ENCODE data around the gene FAM174C.
A peak's percentile ranks its signal among the peaks of the same experiment; 100 is the strongest.

FAM174C gene

GRCh38 chr19:1275260-1275975 is at the start of gene FAM174C:
FAM174C (plus strand) TSS chr19:1275530; CDS start chr19:1275550, 20 bp downstream.
- Histone ChIP-seq H3K27ac (ENCODE audit: low read depth, low read length) (peak within 1 kb of the TSS; percentile 88), H2AFZ (ENCODE audit: low read depth, low read length, severe bottlenecking) (no peak within 1 kb of the TSS), H3F3A (ENCODE audit: insufficient read depth) (peaks cover 49% of the 10 kb centered on the region), H4K20me1 (ENCODE audit: low read depth, low read length) (no peaks in the 10 kb centered on the region; the same call in 1 of the 2 replicates), H3K27me3 (ENCODE audit: low read length) (no peaks in the 10 kb centered on the region), H3K36me3 (ENCODE audit: low read length) (peaks cover 6% of the 10 kb centered on the region), H3K4me2 (ENCODE audit: low read depth, low read length, poor library complexity, severe bottlenecking) (peak within 1 kb of the TSS; percentile 81), H3K79me2 (ENCODE audit: insufficient read depth, low read length) (peaks cover 25% of the 10 kb centered on the region), H3K9me3 (ENCODE audit: insufficient read depth, low read length) (no peaks in the 10 kb centered on the region), H3K9me2 (replicated peaks; ENCODE audit: insufficient read depth, low read length) (no peaks in the 10 kb centered on the region), H3K4me3 (ENCODE audit: insufficient read depth, low read length, poor library complexity, severe bottlenecking) (peak within 1 kb of the TSS; percentile 66), H3K9ac (ENCODE audit: low read length) (peak within 1 kb of the TSS; percentile 96)
- TF ChIP-seq EZH2phosphoT487 (conservative IDR thresholded peaks at IDR 0.05; ENCODE audit: low read length) (no peak), CTCF (IDR thresholded peaks at IDR 0.05; ENCODE audit: insufficient read depth, low read length, poor library complexity, severe bottlenecking) (no peak)

- no peaks in the 10 kb centered on the region for H3F3A ChIP-seq (ENCODE audit: insufficient read depth)
- no peak overlapping the region for H2AFZ ChIP-seq (ENCODE audit: low read depth, low read length, severe bottlenecking)
- H3K36me3 ChIP-seq (ENCODE audit: low read length): no peaks in the 10 kb centered on the region
- no peak for TF ChIP-seq EZH2phosphoT487 (conservative IDR thresholded peaks at IDR 0.05; ENCODE audit: low read length)
- no peak for TF ChIP-seq CTCF (IDR thresholded peaks at IDR 0.05; ENCODE audit: insufficient read depth, low read length, poor library complexity, severe bottlenecking)
- no peak overlapping the region for H3K4me2 ChIP-seq (ENCODE audit: low read depth, low read length, poor library complexity, severe bottlenecking)
- H3K9me2 ChIP-seq (replicated peaks; ENCODE audit: insufficient read depth, low read length): no peaks in the 10 kb centered on the region
- no peak overlapping the region for H3K9ac ChIP-seq (ENCODE audit: low read length)
- no peak overlapping the region for H3K4me3 ChIP-seq (ENCODE audit: insufficient read depth, low read length, poor library complexity, severe bottlenecking)
- H3K27me3 ChIP-seq (ENCODE audit: low read length): no peaks in the 10 kb centered on the region
- H3K27ac ChIP-seq (ENCODE audit: low read depth, low read length): no peak overlapping the region
- no peaks in the 10 kb centered on the region for H3K9me3 ChIP-seq (ENCODE audit: insufficient read depth, low read length)
- H3K79me2 ChIP-seq (ENCODE audit: insufficient read depth, low read length): no peaks in the 10 kb centered on the region
- no peaks in the 10 kb centered on the region for H4K20me1 ChIP-seq (ENCODE audit: low read depth, low read length)
Measured at GRCh38 chr19:1226227-1226518, 49.2 kb upstream of the FAM174C start.

- H4K20me1 ChIP-seq (ENCODE audit: low read depth, low read length): no peaks in the 10 kb centered on the region
- H3K4me2 ChIP-seq (ENCODE audit: low read depth, low read length, poor library complexity, severe bottlenecking): no peak overlapping the region
- no peaks in the 10 kb centered on the region for H3K9me3 ChIP-seq (ENCODE audit: insufficient read depth, low read length)
- no peaks in the 10 kb centered on the region for H3K27me3 ChIP-seq (ENCODE audit: low read length)
- H3F3A ChIP-seq (ENCODE audit: insufficient read depth): no peaks in the 10 kb centered on the region
- no peaks in the 10 kb centered on the region for H3K36me3 ChIP-seq (ENCODE audit: low read length)
- H3K9me2 ChIP-seq (replicated peaks; ENCODE audit: insufficient read depth, low read length): no peaks in the 10 kb centered on the region
- no peak overlapping the region for H2AFZ ChIP-seq (ENCODE audit: low read depth, low read length, severe bottlenecking)
- TF ChIP-seq CTCF (IDR thresholded peaks at IDR 0.05; ENCODE audit: insufficient read depth, low read length, poor library complexity, severe bottlenecking): no peak
- TF ChIP-seq EZH2phosphoT487 (conservative IDR thresholded peaks at IDR 0.05; ENCODE audit: low read length): no peak
- no peaks in the 10 kb centered on the region for H3K79me2 ChIP-seq (ENCODE audit: insufficient read depth, low read length)
- no peak overlapping the region for H3K27ac ChIP-seq (ENCODE audit: low read depth, low read length)
- H3K4me3 ChIP-seq (ENCODE audit: insufficient read depth, low read length, poor library complexity, severe bottlenecking): no peak overlapping the region
- H3K9ac ChIP-seq (ENCODE audit: low read length): no peak overlapping the region
Measured at GRCh38 chr19:1226522-1227303, 48.6 kb upstream of the FAM174C start.
